HG02870 (cell line): ENCODE measurements around the gene FBXO30.

Source experiments
- ATAC-seq: cut with Tn5 transposase; IDR thresholded peaks from one replicate; pipeline ENCODE4 v1.9.1; 2021; ENCODE audit warnings: mild to moderate bottlenecking, moderate library complexity; ENCODE audit not compliant: unreplicated experiment

The FBXO30 gene

GRCh38 chr6:145755682-145756081 is 58.9 kb downstream of the FBXO30 start:
- ATAC-seq = no peak

GRCh38 chr6:145752638-145753037 is 62.0 kb downstream of the FBXO30 start:
- ATAC-seq = no peak

- ATAC-seq = peak; percentile 90
These were observed 65.0 kb downstream of the FBXO30 start for GRCh38 chr6:145749632-145750031.

- no peak for ATAC-seq
These were observed 68.7 kb downstream of the FBXO30 start for GRCh38 chr6:145745861-145746260.

GRCh38 chr6:145744619-145745018 is 70.0 kb downstream of the FBXO30 start:
- no peak for ATAC-seq
